HG03039 (cell line): ENCODE data around the gene HOXB2.
"Not testable (repeated sequence)": the region's sequence is repeated elsewhere in the genome, so short reads cannot be mapped to it uniquely, and the experiment has no call there.

Source experiments
- ATAC-seq: cut with Tn5 transposase; IDR thresholded peaks from one replicate; pipeline ENCODE4 v1.9.1; 2021; ENCODE audit warnings: mild to moderate bottlenecking, moderate library complexity; ENCODE audit not compliant: unreplicated experiment

HOXB2 gene

DNA sequence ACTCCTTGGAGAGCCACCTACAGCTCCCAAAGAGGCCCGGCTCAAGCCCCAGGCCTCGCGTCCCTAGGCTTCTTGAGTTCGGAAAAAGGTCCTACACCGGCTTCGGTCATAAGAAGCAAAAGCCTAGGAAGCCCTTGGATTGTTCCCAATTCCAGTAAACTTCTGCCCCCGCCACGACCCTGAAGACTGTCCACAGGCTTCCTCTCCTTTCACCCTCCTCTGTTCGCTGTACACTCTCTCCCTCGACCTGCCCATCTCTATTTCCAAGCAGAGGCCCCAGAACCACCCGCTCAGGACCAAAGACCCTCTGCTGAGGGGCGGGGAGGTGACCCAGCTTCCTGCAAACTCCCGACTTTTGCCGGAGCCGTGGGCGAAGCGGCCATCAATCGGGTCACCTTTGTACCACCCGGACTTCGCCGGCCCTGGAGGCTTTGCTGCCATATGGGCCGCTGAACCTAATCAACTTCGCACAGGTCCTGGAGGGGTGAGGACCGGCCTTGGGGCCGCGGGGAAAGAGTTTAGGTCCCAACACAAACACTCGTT lies 2.7 kb downstream of the HOXB2 start:
- no peak for ATAC-seq

- no peak for ATAC-seq
These were observed 3.3 kb downstream of the HOXB2 start for GRCh38 chr17:48541577-48542113.

- ATAC-seq, result no peak
These were observed 3.8 kb downstream of the HOXB2 start for GRCh38 chr17:48541036-48541576.

GRCh38 chr17:48540213-48540612 lies 4.7 kb downstream of the HOXB2 start:
- no peak for ATAC-seq

DNA sequence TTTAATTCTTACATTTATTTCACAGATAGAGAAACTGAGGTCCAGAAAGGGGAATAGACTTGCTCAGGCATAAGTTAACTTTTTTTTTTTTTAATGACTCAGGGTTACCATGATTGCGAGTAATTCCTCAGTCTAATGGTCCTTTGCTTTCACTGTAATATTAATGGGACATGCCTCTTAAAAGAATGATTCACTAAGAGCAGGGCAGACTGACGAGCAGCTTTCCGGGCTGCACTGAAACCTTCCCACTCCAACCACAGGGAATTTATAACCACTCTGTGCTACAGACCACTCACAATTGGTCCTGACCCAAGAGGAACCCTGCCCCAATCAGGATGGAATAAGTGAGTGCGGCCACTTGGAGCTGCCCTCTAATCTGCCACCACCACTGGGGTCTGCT lies 5.7 kb downstream of the HOXB2 start:
- no peak for ATAC-seq

- ATAC-seq, result no peak
These were observed 7.6 kb downstream of the HOXB2 start for GRCh38 chr17:48537316-48537715.

- ATAC-seq, result not testable (repeated sequence)
These were observed 8.9 kb downstream of the HOXB2 start for GRCh38 chr17:48535793-48536559.

DNA sequence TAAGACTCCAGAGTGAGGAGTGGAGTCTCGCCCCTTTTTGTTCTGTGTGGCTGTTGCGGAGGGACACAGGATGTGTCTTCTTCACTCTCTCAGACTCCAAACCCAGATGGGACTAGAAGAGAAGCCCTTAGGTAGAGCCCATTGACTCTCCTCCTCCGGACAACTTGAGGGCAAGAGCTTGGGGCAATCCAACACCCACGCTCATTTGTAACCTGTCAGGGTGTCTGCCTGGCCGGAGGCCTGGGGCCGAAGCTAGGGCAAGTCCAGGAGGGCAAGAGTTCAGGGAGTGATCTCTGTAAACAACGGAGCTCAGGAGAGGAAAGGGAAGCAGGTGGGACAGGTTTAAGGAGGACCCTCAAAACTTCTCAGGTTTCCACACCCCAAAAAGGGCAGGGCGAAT lies 12.6 kb downstream of the HOXB2 start:
- no peak for ATAC-seq

DNA sequence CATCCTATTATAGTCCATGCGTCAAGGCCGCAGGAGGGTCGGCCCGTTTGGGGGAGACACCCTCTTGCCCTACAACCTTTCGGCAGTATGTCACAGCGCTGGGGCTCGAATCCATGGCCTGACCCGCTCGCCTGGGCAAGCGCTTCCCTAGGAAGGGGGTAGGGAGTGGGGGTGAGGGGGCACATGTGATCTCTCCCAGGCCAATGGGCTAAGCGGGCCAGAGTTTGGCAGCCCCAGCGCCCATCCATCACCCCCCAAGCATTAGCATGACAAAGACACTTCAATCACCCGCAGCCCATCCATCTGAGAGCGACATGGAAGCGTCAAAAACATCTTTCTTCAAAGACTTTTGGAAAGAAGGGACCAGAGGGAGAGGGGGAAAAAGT lies 14.0 kb downstream of the HOXB2 start, which contains the start of gene HOXB1:
Gene HOXB1, minus strand, starts transcription at position 125 of the 386 bp plus-strand sequence. Its CDS starts 107 bp downstream, at position 18.
- no peak for ATAC-seq

DNA sequence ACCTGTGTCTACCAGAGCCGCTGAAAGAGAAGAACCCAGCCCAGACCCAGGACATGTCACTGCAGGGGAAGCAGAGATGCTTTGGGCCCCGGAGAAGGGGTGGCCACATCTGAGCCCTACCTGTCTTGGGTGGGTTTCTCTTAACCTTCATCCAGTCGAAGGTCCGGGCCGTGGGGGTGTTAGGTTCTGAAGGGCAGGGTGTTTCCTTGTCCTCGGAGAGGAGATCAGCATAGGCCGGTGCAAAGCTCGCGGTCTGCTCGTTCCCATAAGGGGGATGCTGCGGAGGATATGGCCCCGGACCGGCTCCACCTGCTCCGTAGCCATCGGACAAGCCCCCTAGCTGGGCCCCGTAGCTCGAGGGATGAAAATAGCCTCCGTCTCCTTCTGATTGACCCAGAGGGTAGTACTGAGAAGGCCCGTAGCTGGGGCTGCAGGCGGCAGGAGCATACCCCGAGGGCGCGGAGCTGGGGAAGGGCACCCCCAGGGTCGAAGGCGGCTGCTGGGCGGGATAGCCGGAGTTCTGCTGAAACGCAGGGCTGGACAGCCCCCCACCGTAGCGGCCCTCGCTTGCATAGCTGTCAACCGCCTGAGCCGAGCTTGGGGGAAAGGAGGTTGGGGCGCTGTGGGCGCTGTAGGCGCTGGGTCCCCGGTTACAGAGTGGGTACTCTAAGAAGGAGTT lies 14.6 kb downstream of the HOXB2 start:
- ATAC-seq, result no peak

DNA sequence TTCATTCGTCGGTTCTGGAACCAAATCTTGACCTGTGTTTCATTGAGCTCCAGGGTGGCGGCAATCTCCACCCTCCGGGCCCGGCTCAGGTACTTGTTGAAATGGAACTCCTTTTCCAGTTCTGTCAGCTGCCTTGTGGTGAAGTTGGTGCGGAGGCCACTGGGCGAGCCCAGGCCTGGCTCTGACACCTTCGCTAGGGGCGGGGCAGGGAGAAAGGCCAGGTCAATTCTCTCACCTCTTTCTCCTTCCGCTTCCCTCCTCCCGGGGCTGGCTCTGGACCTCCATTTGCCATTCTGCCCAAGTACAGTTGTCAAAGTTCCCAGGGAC lies 15.3 kb downstream of the HOXB2 start:
- ATAC-seq, result no peak

DNA sequence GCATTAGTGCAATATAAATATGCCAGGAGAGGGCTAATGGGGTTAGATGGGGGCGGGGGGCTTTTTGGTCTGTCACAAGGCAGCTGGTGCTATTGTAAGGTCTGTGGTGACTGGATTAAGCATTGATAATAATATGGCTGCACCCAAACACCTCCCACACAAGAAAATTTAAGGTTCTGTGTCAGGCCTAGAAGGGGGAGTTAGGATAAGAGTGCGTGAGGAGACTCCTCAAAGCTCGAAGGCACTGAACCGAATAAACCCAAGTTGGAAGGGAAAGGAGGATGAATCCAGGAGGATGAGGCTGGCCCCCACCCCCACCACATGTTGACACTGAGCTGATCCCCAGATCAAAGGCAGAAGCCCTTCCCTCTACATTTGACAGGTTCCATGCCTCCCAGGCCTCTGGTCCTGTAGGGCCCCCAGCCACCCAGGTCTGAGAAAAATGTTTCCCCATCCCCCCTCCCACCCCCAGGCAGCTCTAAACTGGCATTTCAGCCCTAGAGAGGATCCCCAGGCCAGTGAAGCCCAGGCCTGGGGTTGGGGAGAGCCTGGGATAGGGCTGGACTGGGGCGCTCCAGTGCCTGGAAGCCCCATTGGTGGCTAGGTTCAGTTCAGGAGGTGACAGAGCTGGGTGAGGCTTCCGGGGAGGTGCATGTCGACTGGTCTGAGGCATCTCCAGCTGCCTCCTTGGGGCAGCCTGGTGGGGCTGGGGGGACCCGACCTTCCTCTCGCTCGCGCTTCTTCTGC lies 15.8 kb downstream of the HOXB2 start:
- ATAC-seq, result no peak

DNA sequence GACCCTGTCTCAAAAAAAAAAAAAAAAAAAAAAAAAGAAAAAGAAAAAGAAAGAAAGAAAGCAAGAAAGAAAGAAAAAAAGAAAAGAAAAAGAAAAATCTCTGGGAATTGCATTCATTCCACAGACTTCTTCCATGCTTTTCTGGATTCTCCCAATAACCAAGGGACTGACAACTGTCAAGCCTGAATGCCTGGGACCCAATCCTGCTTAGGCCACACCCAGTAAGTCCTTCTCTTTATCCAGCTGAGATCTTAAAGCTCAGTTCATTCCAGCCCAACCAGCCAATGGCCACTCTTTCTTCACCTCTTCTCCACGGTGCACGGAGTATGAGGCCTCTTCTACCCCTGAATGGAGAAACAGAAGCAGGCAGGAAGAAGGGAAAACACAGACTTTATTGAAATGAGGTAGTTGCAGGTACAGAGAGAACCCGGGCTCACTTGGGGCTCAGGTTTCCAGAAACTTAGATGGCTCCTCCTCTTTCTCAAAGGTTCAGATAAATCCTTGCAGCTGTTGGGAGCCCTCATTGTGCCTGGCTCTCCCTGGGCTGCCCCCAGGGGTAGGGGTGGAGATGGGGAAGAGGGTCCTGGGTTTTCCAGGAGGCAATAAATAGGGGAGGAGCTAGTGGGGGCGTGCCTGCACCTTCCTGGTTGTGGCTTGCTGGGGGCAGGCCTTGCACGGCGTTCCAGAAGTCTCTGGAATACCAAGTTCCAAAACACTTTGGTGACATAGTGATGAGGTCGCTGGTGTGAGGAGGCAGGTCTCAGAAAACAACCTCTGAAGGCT lies 16.6 kb downstream of the HOXB2 start:
- ATAC-seq, result no peak

DNA sequence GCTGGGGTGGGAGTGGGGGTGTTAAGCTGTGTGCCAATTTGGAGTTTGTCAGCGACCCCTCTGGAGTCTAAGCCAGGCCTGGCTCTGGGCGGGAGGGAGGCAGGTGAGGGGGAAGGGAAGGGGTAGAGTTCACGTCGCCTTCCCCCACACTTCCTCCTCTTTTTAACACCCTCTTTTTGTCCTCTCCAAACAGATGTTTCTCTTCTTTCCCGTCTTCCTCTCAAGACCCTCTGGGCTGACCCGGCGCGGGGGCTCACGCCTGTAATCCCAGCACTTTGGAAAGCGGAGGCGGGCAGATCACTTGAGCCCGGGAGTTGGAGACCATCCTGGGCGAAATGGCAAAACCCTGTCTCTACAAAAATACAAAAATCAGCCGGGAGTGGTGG lies 17.4 kb downstream of the HOXB2 start:
- no peak for ATAC-seq

DNA sequence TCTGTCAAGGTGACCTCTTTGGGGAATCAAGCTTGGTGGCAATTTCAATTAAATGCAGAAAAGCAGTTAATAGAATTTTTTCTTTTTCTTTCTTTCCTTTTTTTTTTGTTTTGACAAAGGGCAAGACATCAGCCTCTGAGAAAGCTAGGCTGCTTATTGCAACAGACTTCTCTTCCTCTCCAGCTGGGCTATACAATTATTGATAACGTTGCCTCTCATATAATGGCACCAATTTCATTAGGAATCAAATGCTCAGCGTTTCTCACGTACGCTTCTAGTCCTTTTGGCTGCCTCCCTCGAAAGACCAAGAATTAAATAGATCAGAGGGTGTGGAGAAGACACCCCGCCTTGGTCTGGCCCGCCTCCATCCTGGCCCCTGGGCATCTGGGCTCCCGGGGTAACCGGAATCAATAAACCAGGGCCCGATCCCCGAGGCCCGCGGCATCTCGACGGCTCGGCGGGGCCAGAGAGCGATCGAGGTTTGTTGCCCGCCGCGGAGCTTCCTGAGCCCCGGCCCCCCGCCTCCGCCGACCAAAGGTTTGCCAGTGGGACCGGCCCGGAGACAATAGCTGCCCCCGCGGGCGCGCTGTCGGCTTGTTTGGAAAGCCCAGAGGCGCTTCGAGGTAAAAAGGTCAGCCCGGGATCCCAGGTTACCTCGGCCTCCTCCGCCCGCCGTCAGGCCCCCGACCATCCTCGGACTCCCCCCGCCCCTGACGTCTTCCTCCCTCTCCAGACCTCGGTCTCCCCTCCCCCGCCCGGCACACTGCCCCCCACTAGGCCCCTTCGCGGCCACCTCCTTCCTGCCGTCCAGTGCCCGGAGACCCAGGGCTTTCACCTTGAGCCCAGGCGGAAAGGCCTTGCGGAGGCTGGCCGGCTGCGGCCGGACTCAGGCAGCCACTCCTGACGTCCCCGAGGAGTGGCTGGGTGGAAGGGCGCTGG lies 18.0 kb downstream of the HOXB2 start:
- ATAC-seq, result no peak

- no peak for ATAC-seq
These were observed 21.9 kb downstream of the HOXB2 start for GRCh38 chr17:48523010-48523409.

DNA sequence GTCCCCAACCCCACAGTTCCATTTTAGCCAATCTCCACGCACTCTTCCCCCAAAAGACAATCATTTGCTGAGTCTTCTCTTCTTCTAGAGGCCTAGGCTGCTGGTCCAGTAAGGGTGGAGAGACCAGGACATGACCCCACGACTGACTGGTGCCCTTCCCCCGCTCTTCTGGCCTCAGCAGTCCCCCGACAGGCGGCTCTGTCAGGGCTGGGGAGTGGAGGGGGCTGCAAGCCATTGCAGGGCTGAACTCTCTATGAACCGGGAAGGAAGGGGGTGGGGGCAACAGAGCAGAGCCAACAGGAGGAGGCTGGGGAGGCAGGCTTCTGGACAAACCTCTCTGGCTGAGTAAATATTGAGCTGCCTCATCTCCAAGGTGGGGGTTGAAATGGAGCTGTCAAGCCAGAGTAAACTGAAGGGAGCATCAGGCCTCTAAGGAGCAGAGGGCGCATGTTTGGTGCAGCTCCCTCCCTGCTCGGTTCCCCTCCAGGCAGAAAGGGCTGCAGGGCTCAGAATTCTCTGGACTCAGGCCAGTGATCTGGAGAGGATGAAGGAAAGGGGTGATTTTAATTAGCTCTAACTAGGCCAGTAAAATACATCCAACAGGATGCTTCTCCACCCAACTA lies 22.8 kb downstream of the HOXB2 start:
- ATAC-seq, result no peak

- no peak for ATAC-seq
These were observed 24.3 kb downstream of the HOXB2 start for GRCh38 chr17:48520631-48521079.

GRCh38 chr17:48519427-48519826 lies 25.5 kb downstream of the HOXB2 start:
- no peak for ATAC-seq
